Activated B cell treated with CpG ODN at 0.5 μM for 24 hours (primary cell): Measurements from ENCODE around the gene NQO2. TPM values are rescaled to one million over a fixed set of nuclear protein-coding genes. Genes with fewer than 3 reads are reported as not detected.

Source experiments
- ATAC-seq: fragments of 200-7000 bp; cut with Tn5 transposase; one replicate; pipeline ENCODE4 v1.10.0; 2021; ENCODE audit warnings: low read depth, mild to moderate bottlenecking, moderate library complexity
- CTCF ChIA-PET: fragments of 350-600 bp; sonication (Branson Sonifier 250); formaldehyde crosslinking; loops from one replicate; lab custom pipeline; 2021; ENCODE audit warnings: antibody characterized with exemption; lab: Charles Lee
- POLR2A ChIA-PET: fragments of 350-600 bp; sonication (Branson Sonifier 250); formaldehyde crosslinking; loops from one replicate; lab custom pipeline; 2021; ENCODE audit warnings: antibody characterized with exemption; lab: Charles Lee
- DNase-seq: peaks from one replicate; pipeline ENCODE4 v3.0.0; 2022
- H3K27ac Mint-ChIP-seq: one replicate; pipeline ENCODE4 v1.8.0; 2020; ENCODE audit warnings: mixed read lengths
- H3K27me3 Mint-ChIP-seq: one replicate; pipeline ENCODE4 v1.8.0; 2021; ENCODE audit warnings: mixed read lengths
- H3K36me3 Mint-ChIP-seq: one replicate; pipeline ENCODE4 v1.8.0; 2021; ENCODE audit warnings: low read depth, mixed read lengths
- H3K4me1 Mint-ChIP-seq: one replicate; pipeline ENCODE4 v1.8.0; 2021; ENCODE audit warnings: mixed read lengths
- H3K4me3 Mint-ChIP-seq: one replicate; pipeline ENCODE4 v1.8.0; 2020; ENCODE audit warnings: mild to moderate bottlenecking, mixed read lengths
- H3K9me3 Mint-ChIP-seq: one replicate; pipeline ENCODE4 v1.8.0; 2020; ENCODE audit warnings: mixed read lengths
- intact Hi-C: fragments of 100-400 bp; cut with micrococcal nuclease; formaldehyde crosslinking; loops from one replicate; pipeline ENCODE4 v1.15.1; 2024
- total RNA-seq: library from RNA; stranded (reverse); gene quantifications from 2 replicates; pipeline ENCODE4 v1.2.3, GENCODE V29; 2022
- TF ChIP-seq, protein P1 (sequence below): fragments of 200-600 bp; IDR thresholded peaks from one replicate; pipeline ENCODE4 v1.8.0; 2022; ENCODE audit warnings: antibody characterized with exemption, mild to moderate bottlenecking

Gene NQO2
- total RNA-seq, 1 donor from 2014 or later = 12.3 TPM

DNA sequence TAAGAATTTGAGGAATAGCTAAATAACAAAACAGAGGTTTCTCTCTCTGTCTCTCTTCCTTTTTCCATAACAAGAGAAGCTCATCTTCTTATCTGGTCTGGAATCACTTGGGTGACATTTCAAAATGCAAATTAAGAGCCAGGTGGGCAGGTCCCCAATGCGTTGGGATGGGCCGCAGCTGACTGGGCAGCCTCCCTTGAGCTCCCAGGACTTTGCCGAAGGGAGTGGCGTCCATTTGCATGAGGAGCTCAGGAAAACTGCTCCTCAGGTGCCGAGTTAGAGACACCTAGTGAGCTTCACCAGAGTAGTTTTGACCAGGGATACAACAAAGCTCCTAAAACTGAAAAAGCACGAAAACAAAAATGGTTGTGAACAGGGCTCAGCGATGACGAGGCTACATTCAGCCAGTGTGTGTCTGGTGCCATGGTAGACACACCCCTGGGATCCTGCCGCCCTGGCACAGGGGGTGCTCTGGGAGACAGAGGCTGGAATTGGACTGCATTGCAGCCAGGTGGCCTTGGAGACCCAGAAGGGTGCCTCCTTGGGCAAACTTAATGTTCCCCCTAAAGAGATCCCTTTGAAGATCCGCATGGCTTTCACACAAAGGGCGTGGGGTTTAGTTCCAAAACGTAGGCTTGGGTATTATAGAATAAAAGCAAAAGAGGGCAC, 14.8 kb upstream of the NQO2 start:
- Mint-ChIP-seq H3K27ac (no peak overlapping the region), H3K4me3 (no peak overlapping the region), H3K4me1 (peaks cover 12% of the 10 kb centered on the region), H3K36me3 (peaks cover 10% of the 10 kb centered on the region), H3K9me3 (no peaks in the 10 kb centered on the region), H3K27me3 (peaks cover 11% of the 10 kb centered on the region)
- TF ChIP-seq, protein P1, sequence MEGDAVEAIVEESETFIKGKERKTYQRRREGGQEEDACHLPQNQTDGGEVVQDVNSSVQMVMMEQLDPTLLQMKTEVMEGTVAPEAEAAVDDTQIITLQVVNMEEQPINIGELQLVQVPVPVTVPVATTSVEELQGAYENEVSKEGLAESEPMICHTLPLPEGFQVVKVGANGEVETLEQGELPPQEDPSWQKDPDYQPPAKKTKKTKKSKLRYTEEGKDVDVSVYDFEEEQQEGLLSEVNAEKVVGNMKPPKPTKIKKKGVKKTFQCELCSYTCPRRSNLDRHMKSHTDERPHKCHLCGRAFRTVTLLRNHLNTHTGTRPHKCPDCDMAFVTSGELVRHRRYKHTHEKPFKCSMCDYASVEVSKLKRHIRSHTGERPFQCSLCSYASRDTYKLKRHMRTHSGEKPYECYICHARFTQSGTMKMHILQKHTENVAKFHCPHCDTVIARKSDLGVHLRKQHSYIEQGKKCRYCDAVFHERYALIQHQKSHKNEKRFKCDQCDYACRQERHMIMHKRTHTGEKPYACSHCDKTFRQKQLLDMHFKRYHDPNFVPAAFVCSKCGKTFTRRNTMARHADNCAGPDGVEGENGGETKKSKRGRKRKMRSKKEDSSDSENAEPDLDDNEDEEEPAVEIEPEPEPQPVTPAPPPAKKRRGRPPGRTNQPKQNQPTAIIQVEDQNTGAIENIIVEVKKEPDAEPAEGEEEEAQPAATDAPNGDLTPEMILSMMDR = no peak
- ATAC-seq (no peak), DNase-seq (no peak)
- intact Hi-C loops = no loop called here
- POLR2A ChIA-PET = interaction anchor here (2.3 kb wide), 1 partner anchor 143 kb away, joined by 7 read pairs; the partner anchor contains the start of gene SERPINB1
- CTCF ChIA-PET = interaction anchor here (0.9 to 1.7 kb wide), 5 partner anchors 10 to 193 kb away, joined by 3 to 4 read pairs (median 4); no protein-coding TSS in a partner anchor

DNA sequence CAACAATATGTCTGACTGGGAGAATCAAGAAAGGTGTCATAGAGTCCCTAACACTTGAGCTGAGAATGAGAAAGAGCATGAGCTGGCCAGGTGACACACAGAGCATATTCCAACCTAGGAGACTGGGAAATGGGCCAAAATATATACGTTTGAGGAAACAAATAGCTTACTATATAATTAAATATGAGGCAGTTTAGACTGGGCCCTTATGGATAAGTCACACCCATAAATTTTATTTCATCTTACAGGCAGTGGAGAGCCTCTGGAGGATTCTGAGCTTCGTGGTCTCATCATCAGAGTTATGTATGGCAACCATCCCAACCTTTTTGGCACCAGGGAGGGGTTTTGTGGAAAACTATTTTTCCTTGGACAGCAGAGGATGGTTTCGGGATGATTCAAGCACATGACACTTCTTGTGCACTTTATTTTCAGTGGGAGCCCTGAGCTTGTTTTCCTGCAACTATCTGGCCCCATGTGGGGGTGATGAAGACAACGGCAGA, 12.9 kb upstream of the NQO2 start:
- H3K4me1 Mint-ChIP-seq = peaks cover 21% of the 10 kb centered on the region
- DNase-seq (no peak), ATAC-seq (no peak)
- H3K36me3 Mint-ChIP-seq = peaks cover 13% of the 10 kb centered on the region
- no peak overlapping the region for H3K27ac Mint-ChIP-seq
- H3K27me3 Mint-ChIP-seq = peaks cover 8% of the 10 kb centered on the region
- intact Hi-C loops = no loop called here
- H3K4me3 Mint-ChIP-seq = no peak overlapping the region
- no peaks in the 10 kb centered on the region for H3K9me3 Mint-ChIP-seq
- POLR2A ChIA-PET = interaction anchor here (0.7 to 1.1 kb wide), 4 partner anchors 31 to 89 kb away, joined by 3 read pairs; partner anchors contain the start of gene RIPK1
- CTCF ChIA-PET = interaction anchor here (1.4 to 4.8 kb wide), 4 partner anchors 35 to 195 kb away, joined by 3 to 62 read pairs (median 32); no protein-coding TSS in a partner anchor
- TF ChIP-seq, protein P1 = no peak

DNA sequence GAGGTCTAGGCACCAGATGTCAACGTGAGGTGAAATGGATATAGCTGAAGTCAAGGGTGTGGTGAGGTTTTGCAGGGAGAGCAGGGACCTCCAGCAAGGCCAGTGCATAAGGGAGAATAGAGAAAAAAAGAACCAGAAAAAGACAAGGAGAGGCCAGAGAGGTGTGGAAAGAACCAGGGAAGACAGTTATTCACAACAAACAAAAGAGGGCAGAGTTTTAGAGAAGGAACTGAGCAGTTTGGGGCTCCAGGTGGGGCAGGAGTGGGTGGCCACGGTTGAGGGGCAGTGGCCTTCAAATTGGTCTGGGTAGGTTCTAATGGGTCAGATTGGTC, 11.6 kb upstream of the NQO2 start:
- Mint-ChIP-seq H3K27me3 (peaks cover 6% of the 10 kb centered on the region), H3K4me3 (peak overlapping the region; percentile 93), H3K4me1 (peaks cover 21% of the 10 kb centered on the region), H3K36me3 (peaks cover 13% of the 10 kb centered on the region), H3K27ac (peak overlapping the region; percentile 89), H3K9me3 (no peaks in the 10 kb centered on the region)
- ATAC-seq = no peak
- CTCF ChIA-PET = interaction anchor here (0.9 to 4.8 kb wide), 10 partner anchors 14 to 197 kb away, joined by 3 to 62 read pairs (median 14); partner anchors contain the start of gene SERPINB1
- TF ChIP-seq, protein P1 = no peak
- intact Hi-C loops = loop anchor here (1.0 to 2.0 kb wide), 3 partner anchors 131 to 250 kb away; partner anchors contain the start of gene BPHL
- POLR2A ChIA-PET = interaction anchor here (0.7 to 3.9 kb wide), 18 partner anchors 11 to 197 kb away, joined by 5 to 77 read pairs (median 23); partner anchors contain the start of genes NQO2, RIPK1, SERPINB1 and SERPINB6
- no peak for DNase-seq

DNA sequence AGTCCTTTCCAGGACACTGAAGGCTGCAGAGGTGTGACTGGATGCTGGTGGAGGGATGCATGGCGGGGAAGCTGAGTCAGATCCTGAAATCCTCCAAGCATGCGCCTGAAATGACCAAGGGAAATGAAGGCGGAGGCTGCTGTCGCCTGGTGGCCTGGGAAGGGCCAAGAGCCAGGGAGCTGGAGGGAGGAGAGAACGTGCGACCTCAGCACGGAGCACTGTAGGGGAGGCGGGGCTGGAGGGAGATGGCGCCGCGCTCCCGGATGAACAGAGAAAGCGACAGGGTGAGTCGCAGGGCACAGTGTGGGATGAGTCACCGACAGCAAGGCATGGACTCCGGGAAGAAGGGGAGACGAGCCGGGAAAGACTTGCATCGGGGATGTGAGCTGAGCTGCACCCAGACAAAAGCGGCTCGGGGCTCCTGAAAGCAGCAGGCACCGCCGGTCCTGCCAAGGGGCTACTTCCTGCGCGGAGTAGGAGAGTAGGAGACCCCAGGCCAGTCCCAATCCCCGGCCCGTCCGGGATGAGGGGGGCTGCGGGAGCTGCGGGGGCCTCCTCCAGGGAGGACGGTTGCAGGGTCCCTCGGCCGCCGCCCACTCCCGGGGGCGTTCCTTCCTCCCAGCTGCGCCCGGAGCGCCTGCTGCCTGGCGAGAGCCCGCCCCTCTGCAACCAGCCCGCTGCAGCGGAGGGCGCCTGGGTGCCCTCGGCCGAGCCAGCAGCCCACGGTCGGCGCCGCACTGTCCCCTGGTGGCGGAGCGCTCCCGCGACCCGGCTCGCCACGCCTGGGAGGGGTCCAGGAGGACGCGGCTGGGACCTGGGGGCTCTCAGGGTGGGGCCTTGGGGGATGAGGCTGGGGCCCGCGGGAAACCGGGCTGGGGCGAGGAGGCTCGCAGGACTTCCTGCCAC, 11.0 kb upstream of the NQO2 start:
- ATAC-seq (peak; percentile 83), DNase-seq (peak; percentile 87)
- Mint-ChIP-seq H3K4me1 (peaks cover 21% of the 10 kb centered on the region), H3K27ac (peak overlapping the region; percentile 99), H3K27me3 (peaks cover under 1% of the 10 kb centered on the region), H3K4me3 (peak overlapping the region; percentile 93), H3K36me3 (peaks cover 13% of the 10 kb centered on the region), H3K9me3 (no peaks in the 10 kb centered on the region)
- intact Hi-C loops = loop anchor here (1.0 to 2.0 kb wide), 13 partner anchors 11 to 250 kb away; partner anchors contain the start of genes BPHL, NQO2, SERPINB1 and SERPINB6
- CTCF ChIA-PET = interaction anchor here (0.6 to 4.8 kb wide), 21 partner anchors 11 to 263 kb away, joined by 3 to 62 read pairs (median 7); partner anchors contain the start of genes NQO2, RIPK1 and SERPINB1
- POLR2A ChIA-PET = interaction anchor here (0.5 to 3.9 kb wide), 34 partner anchors 9 to 1033 kb away, joined by 3 to 77 read pairs (median 14); partner anchors contain the start of genes NQO2, RIPK1, SERPINB1 and SERPINB6
- TF ChIP-seq, protein P1 = no peak
